Suprapubic skin (tissue), 4 donors: Measurements from ENCODE around the gene C19orf53. TPM values are rescaled to one million over a fixed set of nuclear protein-coding genes. Genes with fewer than 3 reads are reported as not detected.

ENCODE experiments used
- DNase-seq, 2 donors: peaks; one replicate each; pipeline ENCODE4 v3.0.0-alpha.2; 2019; ENCODE audit warnings: low spot score in 2 of 2
- H3K27ac ChIP-seq: fragments of 200-600 bp; sonication (generic); one replicate; pipeline ENCODE4 v1.5.1; 2019
- H3K27me3 ChIP-seq: fragments of 200-600 bp; sonication (generic); one replicate; pipeline ENCODE4 v1.5.1; 2019
- H3K36me3 ChIP-seq: fragments of 200-600 bp; sonication (generic); one replicate; pipeline ENCODE4 v1.5.1; 2019
- H3K4me1 ChIP-seq: fragments of 200-600 bp; sonication (generic); one replicate; pipeline ENCODE4 v1.5.1; 2019
- H3K4me3 ChIP-seq: fragments of 200-600 bp; sonication (generic); one replicate; pipeline ENCODE4 v1.5.1; 2019; ENCODE audit warnings: mild to moderate bottlenecking
- H3K9me3 ChIP-seq: fragments of 200-600 bp; sonication (generic); one replicate; pipeline ENCODE4 v1.5.1; 2019
- CTCF ChIP-seq, 2 donors: fragments of 200-600 bp in 1 of 2; fragments of 450-650 bp in 1 of 2; sonication (generic) in 1 of 2; IDR thresholded peaks; one replicate each; pipeline ENCODE4 v1.5.1; 2016 to 2019; ENCODE audit warnings: antibody characterized with exemption in 2 of 2, mild to moderate bottlenecking in 1 of 2, moderate library complexity in 1 of 2
- EP300 ChIP-seq: sonication (generic); formaldehyde crosslinking; IDR thresholded peaks from one replicate; pipeline ENCODE4 v1.6.1; 2017; ENCODE audit warnings: antibody characterized with exemption
- POLR2A ChIP-seq, 2 donors: fragments of 450-650 bp; IDR thresholded peaks; one replicate each; pipeline ENCODE4 v1.6.1; 2017; ENCODE audit warnings: antibody characterized with exemption in 2 of 2, mild to moderate bottlenecking in 2 of 2, moderate library complexity in 2 of 2
- POLR2AphosphoS5 ChIP-seq, 3 donors: sonication (generic); formaldehyde crosslinking; IDR thresholded peaks; one replicate each; pipeline ENCODE4 v1.6.1; 2017; ENCODE audit warnings: antibody characterized with exemption in 3 of 3
- WGBS: methylation state at CpG from one replicate; pipeline ENCODE4 v1.1.5; 2018; 5-methylcytosine and 5-hydroxymethylcytosine counted together
- total RNA-seq, 4 donors: library from RNA; depleted of rRNA; stranded (reverse); fragments of >200 nt; gene quantifications; one replicate each; pipeline ENCODE4 v1.1.0, GENCODE V29; 2016

C19orf53 gene
- total RNA-seq, 4 donors from 2014 or later: 84.2 to 150 (median 124) TPM

GRCh38 chr19:13817615-13818371 lies 43.5 kb downstream of the C19orf53 start:
- peaks cover 16% of the 10 kb centered on the region for H3K4me1 ChIP-seq
- no peak overlapping the region for H3K27ac ChIP-seq
- DNase-seq: peak in 1 of 2 donors; percentile 80
- H3K9me3 ChIP-seq: no peaks in the 10 kb centered on the region
- WGBS: 32% methylated on average over 3 of the region's 35 CpGs
- H3K4me3 ChIP-seq: peak overlapping the region; percentile 41
- peaks cover 13% of the 10 kb centered on the region for H3K36me3 ChIP-seq
- no peaks in the 10 kb centered on the region for H3K27me3 ChIP-seq
- TF ChIP-seq CTCF (IDR thresholded peaks at IDR 0.05): no peak
- TF ChIP-seq EP300: no peak
- TF ChIP-seq POLR2A (IDR thresholded peaks at IDR 0.05): no peak
- TF ChIP-seq POLR2AphosphoS5 (IDR thresholded peaks at IDR 0.05): no peak

- no peak for DNase-seq
- H3K36me3 ChIP-seq: peaks cover 11% of the 10 kb centered on the region
- no peaks in the 10 kb centered on the region for H3K9me3 ChIP-seq
- H3K4me1 ChIP-seq: peaks cover 19% of the 10 kb centered on the region
- no peaks in the 10 kb centered on the region for H3K27me3 ChIP-seq
- no peak overlapping the region for H3K4me3 ChIP-seq
- H3K27ac ChIP-seq: no peak overlapping the region
- 91% methylated on average over 10 of the region's 11 CpGs for WGBS
- TF ChIP-seq EP300 (no peak), CTCF (IDR thresholded peaks at IDR 0.05) (no peak), POLR2AphosphoS5 (IDR thresholded peaks at IDR 0.05) (no peak)
Measured at GRCh38 chr19:13819238-13819637, 45.0 kb downstream of the C19orf53 start.

GRCh38 chr19:13821292-13821691 lies 47.0 kb downstream of the C19orf53 start:
- no peaks in the 10 kb centered on the region for H3K9me3 ChIP-seq
- H3K36me3 ChIP-seq: peaks cover 12% of the 10 kb centered on the region
- no peak for DNase-seq
- no peak overlapping the region for H3K27ac ChIP-seq
- H3K4me1 ChIP-seq: peaks cover 19% of the 10 kb centered on the region
- 100% methylated on average over 2 of the region's 2 CpGs for WGBS
- H3K27me3 ChIP-seq: no peaks in the 10 kb centered on the region
- TF ChIP-seq EP300 (no peak), CTCF (IDR thresholded peaks at IDR 0.05) (no peak), POLR2A (IDR thresholded peaks at IDR 0.05) (no peak), POLR2AphosphoS5 (IDR thresholded peaks at IDR 0.05) (no peak)
- H3K4me3 ChIP-seq: no peak overlapping the region

GRCh38 chr19:13823256-13823655 lies 49.0 kb downstream of the C19orf53 start:
- H3K27me3 ChIP-seq: no peaks in the 10 kb centered on the region
- TF ChIP-seq POLR2AphosphoS5 (IDR thresholded peaks at IDR 0.05): no peak
- TF ChIP-seq CTCF (IDR thresholded peaks at IDR 0.05): no peak
- no peak for TF ChIP-seq EP300
- no peak for TF ChIP-seq POLR2A (IDR thresholded peaks at IDR 0.05)
- H3K27ac ChIP-seq: no peak overlapping the region
- DNase-seq: no peak
- WGBS: 49% methylated on average over 8 of the region's 8 CpGs
- H3K4me3 ChIP-seq: no peak overlapping the region
- peaks cover 8% of the 10 kb centered on the region for H3K4me1 ChIP-seq
- peaks cover 20% of the 10 kb centered on the region for H3K36me3 ChIP-seq
- no peaks in the 10 kb centered on the region for H3K9me3 ChIP-seq

- H3K4me3 ChIP-seq: no peak overlapping the region
- no peak overlapping the region for H3K27ac ChIP-seq
- 92% methylated on average over 2 of the region's 2 CpGs for WGBS
- peaks cover 20% of the 10 kb centered on the region for H3K36me3 ChIP-seq
- H3K4me1 ChIP-seq: peaks cover 6% of the 10 kb centered on the region
- H3K27me3 ChIP-seq: no peaks in the 10 kb centered on the region
- DNase-seq: no peak
- no peaks in the 10 kb centered on the region for H3K9me3 ChIP-seq
- no peak for TF ChIP-seq CTCF (IDR thresholded peaks at IDR 0.05)
- TF ChIP-seq EP300: no peak
- TF ChIP-seq POLR2AphosphoS5 (IDR thresholded peaks at IDR 0.05): no peak
Measured at GRCh38 chr19:13823901-13824300, 49.6 kb downstream of the C19orf53 start.
